SK-N-SH (cell line): ENCODE results near the gene GNG12.
A peak's percentile ranks its signal among the peaks of the same experiment; 100 is the strongest.

Experiments
- CTCF ChIP-seq: fragments of 200-600 bp; sonication (generic); IDR thresholded peaks from 2 replicates; pipeline ENCODE4 v1.6.1; 2017; ENCODE audit warnings: antibody characterized with exemption, mild to moderate bottlenecking, moderate library complexity
- FOSL2 ChIP-seq: IDR thresholded peaks from 2 replicates; pipeline ENCODE4 v1.4.0; 2012; ENCODE audit warnings: low read depth, mild to moderate bottlenecking, moderate library complexity, borderline replicate concordance
- FOXJ3 ChIP-seq: sonication (generic); formaldehyde crosslinking; IDR thresholded peaks from 2 replicates; pipeline ENCODE4 v1.5.1; 2020; ENCODE audit warnings: mild to moderate bottlenecking, missing genetic modification reagents
- GABPA ChIP-seq: IDR thresholded peaks from 2 replicates; pipeline ENCODE4 v1.4.0; 2012; ENCODE audit warnings: low read depth, mild to moderate bottlenecking
- MXI1 ChIP-seq: IDR thresholded peaks from 2 replicates; pipeline ENCODE4 v1.6.1; 2012; ENCODE audit warnings: mild to moderate bottlenecking, low read depth, low read length, improper control_type of control experiment
- POLR2AphosphoS5 ChIP-seq: IDR thresholded peaks from 2 replicates; pipeline ENCODE4 v1.6.1; 2012; ENCODE audit warnings: low read depth, low read length
- RAD21 ChIP-seq: IDR thresholded peaks from 2 replicates; pipeline ENCODE4 v1.6.1; 2012; ENCODE audit warnings: mild to moderate bottlenecking, low read length

GRCh38 chr1:67691712-67692111 lies 141.6 kb downstream of the GNG12 start:
- TF ChIP-seq RAD21 (no peak), CTCF (no peak), MXI1 (no peak), POLR2AphosphoS5 (peak; percentile 33; the same call in 1 of the 2 replicates), FOXJ3 (CRISPR knock-in tag) (no peak), FOSL2 (no peak), GABPA (no peak)
